H9 (cell line): ENCODE measurements around the gene PA2G4. TPM values are rescaled to one million over a fixed set of nuclear protein-coding genes. Genes with fewer than 3 reads are reported as not detected.

ENCODE experiments used
- DNase-seq: peaks from one replicate; pipeline ENCODE4 v3.0.0-alpha.2; 2017
- H2AFZ ChIP-seq: one replicate; pipeline ENCODE4 v1.6.1; 2013; ENCODE audit warnings: mild to moderate bottlenecking, low read length, control low read depth, moderate library complexity
- H2AK5ac ChIP-seq: 2 replicates; pipeline ENCODE4 v1.6.1; 2013; ENCODE audit warnings: low read length, control low read depth, mixed read lengths; ENCODE audit not compliant: insufficient read length
- H2BK120ac ChIP-seq: one replicate; pipeline ENCODE4 v1.6.1; 2013; ENCODE audit warnings: low read depth, mild to moderate bottlenecking, low read length, control low read depth, inconsistent platforms; ENCODE audit not compliant: poor library complexity, severe bottlenecking
- H2BK12ac ChIP-seq: 2 replicates; pipeline ENCODE4 v1.6.1; 2013; ENCODE audit warnings: low read length, control low read depth, mixed read lengths, low read depth; ENCODE audit not compliant: insufficient read length
- H2BK15ac ChIP-seq: 2 replicates; pipeline ENCODE4 v1.6.1; 2013; ENCODE audit warnings: low read depth, low read length, control low read depth
- H2BK20ac ChIP-seq: one replicate; pipeline ENCODE4 v1.6.1; 2013; ENCODE audit warnings: low read depth, mild to moderate bottlenecking, low read length, control low read depth, inconsistent platforms; ENCODE audit not compliant: poor library complexity, severe bottlenecking
- H2BK5ac ChIP-seq: 2 replicates; pipeline ENCODE4 v1.6.1; 2013; ENCODE audit warnings: low read length, control low read depth, mixed read lengths; ENCODE audit not compliant: insufficient read length
- H3K14ac ChIP-seq: 2 replicates; pipeline ENCODE4 v1.6.1; 2013; ENCODE audit warnings: low read length, control low read depth; ENCODE audit not compliant: insufficient read depth
- H3K18ac ChIP-seq: 2 replicates; pipeline ENCODE4 v1.6.1; 2013; ENCODE audit warnings: low read depth, mild to moderate bottlenecking, mixed read lengths, low read length, control low read depth; ENCODE audit not compliant: insufficient read length
- H3K23ac ChIP-seq: 2 replicates; pipeline ENCODE4 v1.6.1; 2013; ENCODE audit warnings: low read length, control low read depth, mixed read lengths, low read depth; ENCODE audit not compliant: insufficient read length
- H3K23me2 ChIP-seq: 2 replicates; pipeline ENCODE4 v1.6.1; 2013; ENCODE audit warnings: low read depth, mild to moderate bottlenecking, mixed read lengths, low read length, control low read depth; ENCODE audit not compliant: insufficient read length, poor library complexity, severe bottlenecking
- H3K27ac ChIP-seq: 2 replicates; pipeline ENCODE4 v1.5.1; 2013; ENCODE audit warnings: low read length, control low read depth, mixed read lengths, low read depth; ENCODE audit not compliant: insufficient read length
- H3K27me3 ChIP-seq: 2 replicates; pipeline ENCODE4 v1.6.1; 2013; ENCODE audit warnings: low read length, control low read depth, inconsistent platforms; ENCODE audit not compliant: insufficient read depth
- H3K4ac ChIP-seq: 2 replicates; pipeline ENCODE4 v1.6.1; 2013; ENCODE audit warnings: low read depth, mild to moderate bottlenecking, control low read depth, inconsistent platforms, low read length, moderate library complexity
- H3K4me1 ChIP-seq: 2 replicates; pipeline ENCODE4 v1.6.1; 2013; ENCODE audit warnings: low read length, control low read depth, inconsistent platforms; ENCODE audit not compliant: insufficient read depth
- H3K4me2 ChIP-seq: 2 replicates; pipeline ENCODE4 v1.6.1; 2013; ENCODE audit warnings: low read length, control low read depth, mixed read lengths; ENCODE audit not compliant: insufficient read length, insufficient read depth
- H3K56ac ChIP-seq: 2 replicates; pipeline ENCODE4 v1.6.1; 2013; ENCODE audit warnings: low read depth, mild to moderate bottlenecking, mixed read lengths, low read length, control low read depth; ENCODE audit not compliant: insufficient read length
- H3K79me1 ChIP-seq: 2 replicates; pipeline ENCODE4 v1.6.1; 2013; ENCODE audit warnings: low read depth, mild to moderate bottlenecking, moderate library complexity, low read length, control low read depth, inconsistent platforms; ENCODE audit not compliant: insufficient read depth, poor library complexity, severe bottlenecking
- H3K79me2 ChIP-seq: 2 replicates; pipeline ENCODE4 v1.6.1; 2013; ENCODE audit warnings: low read length, control low read depth, inconsistent platforms; ENCODE audit not compliant: insufficient read depth
- H3K9ac ChIP-seq: 2 replicates; pipeline ENCODE4 v1.6.1; 2013; ENCODE audit warnings: low read length, control low read depth, mixed read lengths; ENCODE audit not compliant: insufficient read length; ENCODE audit errors: extremely low read depth
- H3K9me3 ChIP-seq: one replicate; pipeline ENCODE4 v1.6.1; 2013; ENCODE audit warnings: low read depth, low read length, inconsistent platforms; ENCODE audit not compliant: control insufficient read depth
- H3T11ph ChIP-seq: one replicate; pipeline ENCODE4 v1.6.1; 2013; ENCODE audit warnings: mild to moderate bottlenecking, low read length, control low read depth, inconsistent platforms
- H4K20me1 ChIP-seq: one replicate; pipeline ENCODE4 v1.6.1; 2013; ENCODE audit not compliant: control insufficient read depth, insufficient read length, insufficient read depth
- H4K5ac ChIP-seq: 2 replicates; pipeline ENCODE4 v1.6.1; 2013; ENCODE audit warnings: low read depth, mild to moderate bottlenecking, mixed read lengths, low read length, control low read depth; ENCODE audit not compliant: insufficient read length
- H4K8ac ChIP-seq: replicated peaks from 2 replicates; pipeline ENCODE4 v1.6.1; 2013; ENCODE audit warnings: low read length, control low read depth, mixed read lengths, low read depth; ENCODE audit not compliant: insufficient read length
- H4K91ac ChIP-seq: 2 replicates; pipeline ENCODE4 v1.6.1; 2013; ENCODE audit warnings: low read depth, mild to moderate bottlenecking, moderate library complexity, mixed read lengths, low read length, control low read depth; ENCODE audit not compliant: insufficient read length
- H3K27ac Mint-ChIP-seq, 3 experiments: 2 replicates in 2 of 3; 3 replicates in 1 of 3; pipeline ENCODE4 v1.8.0; 2020 to 2021; ENCODE audit warnings: mixed read lengths in 3 of 3, mild to moderate bottlenecking in 1 of 3, moderate library complexity in 1 of 3
- H3K27me3 Mint-ChIP-seq: 2 replicates; pipeline ENCODE4 v1.8.0; 2021; ENCODE audit warnings: low read depth, mild to moderate bottlenecking, moderate library complexity, mixed read lengths
- H3K36me3 Mint-ChIP-seq, 3 experiments: 2 replicates in 2 of 3; 3 replicates in 1 of 3; pipeline ENCODE4 v1.8.0; 2020 to 2021; ENCODE audit warnings: low read depth in 3 of 3, mixed read lengths in 3 of 3; ENCODE audit not compliant: insufficient read depth in 1 of 3
- H3K4me1 Mint-ChIP-seq, 2 experiments: 2 replicates each; pipeline ENCODE4 v1.8.0; 2020; ENCODE audit warnings: mixed read lengths in 2 of 2
- H3K4me3 Mint-ChIP-seq, 2 experiments: 2 replicates in 1 of 2; 3 replicates in 1 of 2; pipeline ENCODE4 v1.8.0; 2020 to 2021; ENCODE audit warnings: mild to moderate bottlenecking in 2 of 2, mixed read lengths in 2 of 2, moderate library complexity in 1 of 2
- H3K9me3 Mint-ChIP-seq, 2 experiments: 2 replicates in 1 of 2; 3 replicates in 1 of 2; pipeline ENCODE4 v1.8.0; 2020; ENCODE audit warnings: mild to moderate bottlenecking in 2 of 2, mixed read lengths in 2 of 2, moderate library complexity in 1 of 2
- CTCF ChIP-seq: fragments of 200-600 bp; sonication (generic); conservative IDR thresholded peaks from 3 replicates; pipeline ENCODE4 v1.8.0; 2021; ENCODE audit warnings: antibody characterized with exemption, mild to moderate bottlenecking
- WGBS: extraction: QIAGEN DNeasy Blood & Tissue Kit; methylation state at CpG from one replicate; pipeline ENCODE4 v1.1.7; 2013; ENCODE audit warnings: missing lambda C conversion rate, low lambda C conversion rate, mixed read lengths; ENCODE audit not compliant: insufficient read length; ENCODE audit errors: extremely low coverage; 5-methylcytosine and 5-hydroxymethylcytosine counted together
- total RNA-seq: library from RNA; stranded (reverse); gene quantifications from 2 replicates; pipeline ENCODE4 v1.2.1, GENCODE V29; 2021

Gene PA2G4
- total RNA-seq, 1 experiment from 2014 or later: 248 TPM

- Histone ChIP-seq H3K18ac (no peak overlapping the region), H3K9me3 (no peaks in the 10 kb centered on the region), H3K79me2 (no peaks in the 10 kb centered on the region), H3K4me2 (no peak overlapping the region), H2BK5ac (no peak overlapping the region), H2BK15ac (no peak overlapping the region), H3K4me1 (no peaks in the 10 kb centered on the region), H3K27me3 (no peaks in the 10 kb centered on the region), H2BK20ac (no peak overlapping the region), H3K4ac (no peak overlapping the region), H3K23ac (no peak overlapping the region), H3K79me1 (no peaks in the 10 kb centered on the region), H3K56ac (no peak overlapping the region), H2BK12ac (no peak overlapping the region), H3K23me2 (no peaks in the 10 kb centered on the region), H2AK5ac (no peak overlapping the region), H3K14ac (no peak overlapping the region), H4K91ac (no peak overlapping the region), H3T11ph (no peak overlapping the region), H4K8ac (no peak overlapping the region), H3K9ac (no peak overlapping the region), H2AFZ (no peak overlapping the region), H3K27ac (no peak overlapping the region), H2BK120ac (no peak overlapping the region), H4K5ac (no peak overlapping the region), H4K20me1 (no peaks in the 10 kb centered on the region)
- no peak for TF ChIP-seq CTCF
- no CpG with 5 or more reads among the region's 6 CpGs for WGBS
- Mint-ChIP-seq H3K4me1 (peaks cover 4% of the 10 kb centered on the region in 2 experiments), H3K27ac (no peak overlapping the region; a peak in 1 of 7 replicates), H3K27me3 (no peaks in the 10 kb centered on the region), H3K9me3 (no peaks in the 10 kb centered on the region; a peak in 1 of 5 replicates), H3K36me3 (peaks cover 77 to 93% (median 91%) of the 10 kb centered on the region in 3 experiments), H3K4me3 (no peak overlapping the region)
- no peak for DNase-seq
These were observed 30.5 kb downstream of the PA2G4 start for GRCh38 chr12:56134897-56135296.
